ENCODE results near the gene ASMT. TPM values are rescaled to one million over a fixed set of nuclear protein-coding genes. Genes with fewer than 3 reads are reported as not detected.

ASMT gene
- total and polyA plus RNA-seq, 2 of the 4 experiments (the other 2 are of a cell fraction), result not detected

- no peak overlapping the region for H3K4me2 ChIP-seq (ENCODE audit: low read depth, low read length)
- no peak overlapping the region for H4K91ac ChIP-seq (ENCODE audit: insufficient read depth, low read depth, low read length)
- no peak overlapping the region for H2BK20ac ChIP-seq (ENCODE audit: low read depth, low read length)
- 61% methylated on average over 12 of the region's 27 CpGs; no CpG with 5 or more reads in 1 of the 2 experiments for WGBS, 2 experiments (ENCODE audit: extremely low coverage in 2 of 2, insufficient read length in 1 of 2)
- dilution Hi-C loops (cut with HindIII; ENCODE audit: low sequenced_read_pairs, unreplicated experiment) (no loop called here), intact Hi-C loops (cut with micrococcal nuclease) (no loop called here), in situ Hi-C loops (cut with MboI; ENCODE audit: low sequenced_read_pairs) (loop anchor here (25.0 kb wide), 1 partner anchor 121 kb away; the partner anchor contains the start of gene ASMTL)
- DNase-seq, result no peak
- no peak overlapping the region for H4K5ac ChIP-seq (ENCODE audit: low read depth, low read length)
- no peak overlapping the region for H2BK5ac ChIP-seq (ENCODE audit: low read depth, low read length, poor library complexity, severe bottlenecking)
- H2AK5ac ChIP-seq (ENCODE audit: low read depth, low read length), result no peak overlapping the region
- H3K27me3 ChIP-seq (ENCODE audit: control insufficient read depth, insufficient read depth, low read length), result no peaks in the 10 kb centered on the region
- H3K4ac ChIP-seq (ENCODE audit: low read depth, low read length), result no peak overlapping the region
- H3K18ac ChIP-seq (ENCODE audit: low read depth, low read length), result no peak overlapping the region
- H3K56ac ChIP-seq (ENCODE audit: extremely low read depth, insufficient read depth, low read length), result no peak overlapping the region
- no peaks in the 10 kb centered on the region for H3K9me3 ChIP-seq (ENCODE audit: control insufficient read depth, insufficient read depth, low read length)
- no peaks in the 10 kb centered on the region for H3K4me1 ChIP-seq (ENCODE audit: control insufficient read depth, insufficient read depth, low read length)
- no peak overlapping the region for H2BK120ac ChIP-seq (ENCODE audit: low read depth, low read length)
- no peaks in the 10 kb centered on the region for H3K36me3 ChIP-seq (ENCODE audit: control insufficient read depth, insufficient read depth, low read length)
- no peak overlapping the region for H2BK15ac ChIP-seq (ENCODE audit: low read depth, low read length)
- H4K20me1 ChIP-seq (ENCODE audit: insufficient read depth, low read length), result no peaks in the 10 kb centered on the region
- BruUV-seq (replicated peaks), result no TSS peak
- no peak overlapping the region for H4K8ac ChIP-seq (ENCODE audit: low read depth in 2 of 2, low read length in 2 of 2)
- no peaks in the 10 kb centered on the region for H3K9me1 ChIP-seq (ENCODE audit: insufficient read depth, low read length)
- H2AFZ ChIP-seq (replicated peaks; ENCODE audit: low read length, poor library complexity), result no peak overlapping the region
- CTCF ChIA-PET, result no interaction called here
- POLR2A ChIA-PET (ENCODE audit: unreplicated experiment), result no interaction called here
- H3K27ac ChIP-seq (ENCODE audit: insufficient read depth, low read length), result no peak overlapping the region
- H3K14ac ChIP-seq (replicated peaks; ENCODE audit: low read depth, low read length), result no peak overlapping the region
- no peak overlapping the region for H3K23ac ChIP-seq (ENCODE audit: low read depth, low read length)
- no peak overlapping the region for H3K9ac ChIP-seq (ENCODE audit: low read depth, low read length)
- H3K79me1 ChIP-seq (ENCODE audit: low read depth in 1 of 2, low read length in 2 of 2), result no peaks in the 10 kb centered on the region
- no peak for ATAC-seq (ENCODE audit: low read depth)
- no peak overlapping the region for H3K4me3 ChIP-seq (ENCODE audit: insufficient read depth, low read depth, low read length)
- TF ChIP-seq POLR2A (IDR thresholded peaks at IDR 0.05; ENCODE audit: low read depth, low read length), result no peak
- no peak overlapping the region for H2AK9ac ChIP-seq (replicated peaks; ENCODE audit: low read depth, low read length, poor library complexity)
These were observed 32.0 kb upstream of the ASMT start for GRCh38 chrX:1582686-1583437.

Data from IMR-90 (cell line).